Testis (tissue), 3 donors: ENCODE results near the gene HES4. TPM values are rescaled to one million over a fixed set of nuclear protein-coding genes. Genes with fewer than 3 reads are reported as not detected.

Experiments used
- DNase-seq: peaks from one replicate; pipeline ENCODE4 v3.0.0-alpha.2; 2019
- H3K27ac ChIP-seq, 2 donors: fragments of 200-600 bp; sonication (generic); one replicate each; pipeline ENCODE4 v1.5.1; 2019
- H3K27me3 ChIP-seq: fragments of 200-600 bp; sonication (generic); one replicate; pipeline ENCODE4 v1.5.1; 2019
- H3K36me3 ChIP-seq: fragments of 200-600 bp; sonication (generic); one replicate; pipeline ENCODE4 v1.5.1; 2017; ENCODE audit warnings: low read depth; ENCODE audit errors: missing control alignments
- H3K4me1 ChIP-seq: fragments of 200-600 bp; sonication (generic); one replicate; pipeline ENCODE4 v1.5.1; 2019
- H3K4me3 ChIP-seq, 2 donors: fragments of 200-600 bp; sonication (generic); one replicate each; pipeline ENCODE4 v1.5.1; 2017 to 2019
- H3K9me3 ChIP-seq: fragments of 200-600 bp; sonication (generic); one replicate; pipeline ENCODE4 v1.5.1; 2017
- POLR2A ChIP-seq: fragments of 450-650 bp; IDR thresholded peaks from one replicate; pipeline ENCODE4 v1.6.1; 2017; ENCODE audit warnings: antibody characterized with exemption, mild to moderate bottlenecking, moderate library complexity
- WGBS, 2 donors: methylation state at CpG; one replicate each; pipeline ENCODE4 v1.1.5; 2018; 5-methylcytosine and 5-hydroxymethylcytosine counted together
- intact Hi-C: fragments of 100-400 bp; cut with DNase I; formaldehyde crosslinking; loops from one replicate; pipeline ENCODE4 v1.15.1; 2023; ENCODE audit warnings: low total_unique reads
- polyA plus RNA-seq: library from polyadenylated mRNA; stranded (reverse); fragments of 350-450 nt; fragmentation: Illumina TruSeq; extraction: RNeasy Lipid Tissue Mini Kit (QIAGEN cat#74804); gene quantifications from one replicate; pipeline ENCODE4 v1.2.3, GENCODE V29; 2014; ENCODE audit warnings: low read depth, low replicate concordance; ENCODE audit not compliant: insufficient read depth
- total RNA-seq, 2 donors: library from RNA; depleted of rRNA; stranded (reverse); fragments of >200 nt; gene quantifications; one replicate each; pipeline ENCODE4 v1.2.3, GENCODE V29; 2016
- TF ChIP-seq, protein P1 (sequence below), 3 experiments: fragments of 450-650 bp in 2 of 3; fragments of 200-600 bp in 1 of 3; sonication (generic) in 1 of 3; IDR thresholded peaks; one replicate each; pipeline ENCODE4 v1.5.1; 2016 to 2019; ENCODE audit warnings: antibody characterized with exemption in 3 of 3, mild to moderate bottlenecking in 2 of 3, moderate library complexity in 1 of 3

HES4 gene
- total and polyA plus RNA-seq, 3 donors from 2014 or later: 2.3 to 27.5 (median 26.4) TPM

DNA sequence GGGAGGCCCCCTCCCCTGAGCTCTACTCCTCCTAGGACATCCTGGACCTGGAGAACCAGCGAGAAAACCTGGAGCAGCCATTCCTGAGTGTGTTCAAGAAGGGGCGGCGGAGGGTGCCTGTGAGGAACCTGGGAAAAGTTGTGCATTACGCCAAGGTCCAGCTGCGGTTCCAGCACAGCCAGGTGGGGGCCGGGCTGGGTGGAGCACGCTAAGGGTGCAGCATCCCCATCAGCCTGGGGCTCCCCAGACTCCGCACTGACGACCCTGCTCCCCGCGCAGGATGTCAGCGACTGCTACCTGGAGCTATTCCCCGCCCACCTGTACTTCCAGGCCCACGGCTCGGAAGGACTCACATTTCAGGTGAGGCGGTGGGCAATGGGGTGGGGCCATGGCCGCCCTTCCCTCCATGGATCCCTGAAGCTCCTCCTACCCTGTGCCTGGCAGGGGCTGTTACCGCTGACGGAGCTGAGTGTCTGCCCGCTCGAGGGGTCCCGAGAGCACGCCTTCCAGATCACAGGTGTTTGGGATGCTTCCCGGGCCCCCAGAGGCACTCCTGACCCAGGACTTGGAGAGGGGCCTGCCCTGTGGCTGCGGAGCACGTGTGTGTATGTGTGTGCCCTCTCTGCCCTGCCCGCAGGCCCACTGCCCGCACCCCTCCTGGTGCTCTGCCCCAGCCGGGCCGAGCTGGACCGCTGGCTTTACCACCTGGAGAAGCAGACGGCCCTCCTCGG, 29.5 kb downstream of the HES4 start:
- Histone ChIP-seq H3K27me3 (no peaks in the 10 kb centered on the region), H3K9me3 (no peaks in the 10 kb centered on the region), H3K27ac (no peak overlapping the region), H3K36me3 (no peaks in the 10 kb centered on the region), H3K4me3 (no peak overlapping the region), H3K4me1 (peaks cover 5% of the 10 kb centered on the region)
- intact Hi-C loops: loop anchor here (10.0 kb wide), 1 partner anchor 66 kb away; no protein-coding TSS in a partner anchor
- 40 to 75% methylated on average over 2 to 29 of the region's 33 CpGs for WGBS, 2 donors
- no peak for DNase-seq
- TF ChIP-seq, protein P1, sequence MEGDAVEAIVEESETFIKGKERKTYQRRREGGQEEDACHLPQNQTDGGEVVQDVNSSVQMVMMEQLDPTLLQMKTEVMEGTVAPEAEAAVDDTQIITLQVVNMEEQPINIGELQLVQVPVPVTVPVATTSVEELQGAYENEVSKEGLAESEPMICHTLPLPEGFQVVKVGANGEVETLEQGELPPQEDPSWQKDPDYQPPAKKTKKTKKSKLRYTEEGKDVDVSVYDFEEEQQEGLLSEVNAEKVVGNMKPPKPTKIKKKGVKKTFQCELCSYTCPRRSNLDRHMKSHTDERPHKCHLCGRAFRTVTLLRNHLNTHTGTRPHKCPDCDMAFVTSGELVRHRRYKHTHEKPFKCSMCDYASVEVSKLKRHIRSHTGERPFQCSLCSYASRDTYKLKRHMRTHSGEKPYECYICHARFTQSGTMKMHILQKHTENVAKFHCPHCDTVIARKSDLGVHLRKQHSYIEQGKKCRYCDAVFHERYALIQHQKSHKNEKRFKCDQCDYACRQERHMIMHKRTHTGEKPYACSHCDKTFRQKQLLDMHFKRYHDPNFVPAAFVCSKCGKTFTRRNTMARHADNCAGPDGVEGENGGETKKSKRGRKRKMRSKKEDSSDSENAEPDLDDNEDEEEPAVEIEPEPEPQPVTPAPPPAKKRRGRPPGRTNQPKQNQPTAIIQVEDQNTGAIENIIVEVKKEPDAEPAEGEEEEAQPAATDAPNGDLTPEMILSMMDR (IDR thresholded peaks at IDR 0.05): no peak
- TF ChIP-seq POLR2A: no peak

GRCh38 chr1:969260-969855, 30.5 kb downstream of the HES4 start:
- no peaks in the 10 kb centered on the region for H3K27me3 ChIP-seq
- 72 to 77% methylated on average over 15 of the region's 15 CpGs for WGBS, 2 donors
- TF ChIP-seq, protein P1 (IDR thresholded peaks at IDR 0.05): no peak
- TF ChIP-seq POLR2A: no peak

DNA sequence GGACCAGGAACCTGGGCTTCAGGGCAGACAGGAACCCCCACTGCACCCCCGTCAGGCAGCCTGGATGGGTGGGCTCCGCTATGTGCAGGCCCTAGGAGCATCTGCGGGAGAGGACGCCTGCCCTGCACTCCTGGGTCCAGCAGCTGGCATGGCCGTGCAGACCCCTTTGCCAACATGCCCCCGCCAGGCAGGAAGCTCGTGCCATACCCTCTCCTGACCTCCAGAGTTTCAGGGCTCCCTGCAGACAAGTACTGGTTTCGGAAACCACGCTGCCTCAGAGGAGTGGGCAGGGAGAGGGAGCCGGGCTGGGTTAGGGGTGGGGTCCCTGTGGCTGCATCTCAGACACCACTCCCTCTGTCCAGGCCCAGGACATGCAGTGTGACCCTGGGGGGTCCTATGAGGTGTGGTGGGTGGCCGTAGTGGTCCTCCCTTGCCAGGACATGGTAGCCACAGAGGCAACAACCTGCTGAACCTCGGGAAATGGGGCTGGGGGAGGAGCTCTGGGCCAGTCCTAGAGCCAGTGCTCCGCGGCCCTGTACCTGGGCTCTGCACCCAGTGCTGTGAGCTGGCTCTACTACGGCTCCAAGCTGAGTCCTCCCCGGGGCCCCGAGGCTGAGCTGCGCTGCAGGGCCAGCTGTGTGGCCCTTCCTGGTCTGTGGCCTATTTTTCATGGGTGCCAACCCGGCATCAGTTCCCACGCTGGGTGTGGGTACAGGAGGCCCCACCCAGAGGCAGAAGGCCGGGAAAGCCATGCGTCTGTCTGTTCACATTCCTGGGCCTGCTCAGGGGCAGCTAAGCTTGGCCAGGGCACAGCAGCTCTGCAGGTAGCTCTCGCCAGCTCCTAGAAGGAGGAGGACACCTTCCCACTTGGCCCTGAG, 32.2 kb downstream of the HES4 start:
- no peak overlapping the region for H3K4me3 ChIP-seq
- H3K27me3 ChIP-seq: no peaks in the 10 kb centered on the region

More at GRCh38 chr1:969260-969855, 30.5 kb downstream of the HES4 start:
- no peaks in the 10 kb centered on the region for H3K9me3 ChIP-seq
- H3K4me3 ChIP-seq: no peak overlapping the region
- intact Hi-C loops: no loop called here
- no peak overlapping the region for H3K27ac ChIP-seq
- H3K4me1 ChIP-seq: peaks cover 5% of the 10 kb centered on the region
- DNase-seq: no peak
- H3K36me3 ChIP-seq: no peaks in the 10 kb centered on the region

GRCh38 chr1:966704-967300, 33.1 kb downstream of the HES4 start:
- Histone ChIP-seq H3K4me1 (peaks cover 5% of the 10 kb centered on the region), H3K36me3 (no peaks in the 10 kb centered on the region), H3K9me3 (no peaks in the 10 kb centered on the region), H3K27me3 (no peaks in the 10 kb centered on the region), H3K27ac (peak overlapping the region in 1 of 2 donors; percentile 24), H3K4me3 (peak overlapping the region; percentile 31 to 54)
- peak; percentile 70 for DNase-seq
- intact Hi-C loops: no loop called here
- TF ChIP-seq POLR2A: no peak
- TF ChIP-seq, protein P1 (IDR thresholded peaks at IDR 0.05): no peak
- 31 to 56% methylated on average over 23 to 60 of the region's 60 CpGs for WGBS, 2 donors

More for the DNA sequence above, 32.2 kb downstream of the HES4 start:
- intact Hi-C loops: no loop called here
- H3K36me3 ChIP-seq: no peaks in the 10 kb centered on the region
- no peak for TF ChIP-seq POLR2A
- TF ChIP-seq, protein P1 (IDR thresholded peaks at IDR 0.05): no peak
- no peak for DNase-seq
- H3K4me1 ChIP-seq: peaks cover 5% of the 10 kb centered on the region
- H3K9me3 ChIP-seq: no peaks in the 10 kb centered on the region
- H3K27ac ChIP-seq: no peak overlapping the region
- WGBS, 2 donors: 76 to 93% methylated on average over 3 to 22 of the region's 23 CpGs
